Spinal cord (tissue), 10 donors: ENCODE measurements around the gene MPC2. TPM values are rescaled to one million over a fixed set of nuclear protein-coding genes. Genes with fewer than 3 reads are reported as not detected.

Source experiments
- DNase-seq, 6 donors: peaks; one replicate each; pipeline versions ENCODE4 v3.0.0 to v3.0.0-alpha.2; 2013 to 2015; ENCODE audit warnings: low spot score in 6 of 6, low read depth in 4 of 6
- H3K27ac ChIP-seq: one replicate; pipeline ENCODE4 v1.5.1; 2013; ENCODE audit warnings: low read depth, low read length, control low read depth
- H3K27me3 ChIP-seq: one replicate; pipeline ENCODE4 v1.6.1; 2013; ENCODE audit warnings: low read length; ENCODE audit not compliant: control insufficient read depth, insufficient read depth
- H3K36me3 ChIP-seq: one replicate; pipeline ENCODE4 v1.6.1; 2013; ENCODE audit warnings: low read length; ENCODE audit not compliant: control insufficient read depth, insufficient read depth
- H3K4me1 ChIP-seq: one replicate; pipeline ENCODE4 v1.6.1; 2013; ENCODE audit warnings: low read length; ENCODE audit not compliant: control insufficient read depth, insufficient read depth
- H3K4me3 ChIP-seq: one replicate; pipeline ENCODE4 v1.5.1; 2013; ENCODE audit warnings: low read depth, low read length, control low read depth
- H3K9me3 ChIP-seq: one replicate; pipeline ENCODE4 v1.6.1; 2013; ENCODE audit warnings: low read length; ENCODE audit not compliant: control insufficient read depth, insufficient read depth
- WGBS: methylation state at CpG from one replicate; pipeline ENCODE4 v1.1.5; 2013; ENCODE audit warnings: missing lambda C conversion rate; ENCODE audit not compliant: insufficient coverage; 5-methylcytosine and 5-hydroxymethylcytosine counted together
- long read RNA-seq, 4 donors: transcript quantifications; one replicate each; lab custom pipeline, GENCODE V29; 2026
- polyA plus RNA-seq, 2 donors: library from polyadenylated mRNA; unstranded; fragments of 120-200 nt; gene quantifications; one replicate each; pipeline ENCODE4 v1.2.1, GENCODE V29; 2013; ENCODE audit not compliant: insufficient read length in 2 of 2
- total RNA-seq, 2 donors: library from RNA; depleted of rRNA in 1 of 2; stranded (reverse); fragments of 120-200 nt in 1 of 2; fragments of >200 nt in 1 of 2; gene quantifications; one replicate each; pipeline versions ENCODE4 v1.2.3 to v1.2.4, GENCODE V29; 2013 to 2014
- donor health status: healthy.

The MPC2 gene
- 100 to 1,000 TPM in 1 of 2 donors, 10 to 100 TPM in 1; 48.3 to 114 TPM for total RNA-seq
- polyA plus RNA-seq = 100 to 1,000 TPM in 1 of 2 donors, 10 to 100 TPM in 1; 96.2 to 108 TPM
- long read RNA-seq, donor 1, transcript MPC2-202 (5 exons, 2,177 nt) = major isoform, 92 of 113 reads
- long read RNA-seq, donor 1, partial matches to known transcripts = 21 of 113 reads
- long read RNA-seq, donor 1, other reads (novel, unspliced or antisense) = 0 of 113 reads
- long read RNA-seq, donor 2, transcript MPC2-202 (5 exons, 2,177 nt) = major isoform, 31 of 31 reads
- long read RNA-seq, donor 2, partial matches to known transcripts = 0 of 31 reads
- long read RNA-seq, donor 2, other reads (novel, unspliced or antisense) = 0 of 31 reads
- long read RNA-seq, donor 3, transcript MPC2-202 (5 exons, 2,177 nt) = major isoform, 53 of 61 reads
- long read RNA-seq, donor 3, partial matches to known transcripts = 8 of 61 reads
- long read RNA-seq, donor 3, other reads (novel, unspliced or antisense) = 0 of 61 reads
- long read RNA-seq, donor 4, transcript MPC2-202 (5 exons, 2,177 nt) = major isoform, 95 of 142 reads
- long read RNA-seq, donor 4, partial matches to known transcripts = 46 of 142 reads
- long read RNA-seq, donor 4, other reads (novel, unspliced or antisense) = 0 of 142 reads

DNA sequence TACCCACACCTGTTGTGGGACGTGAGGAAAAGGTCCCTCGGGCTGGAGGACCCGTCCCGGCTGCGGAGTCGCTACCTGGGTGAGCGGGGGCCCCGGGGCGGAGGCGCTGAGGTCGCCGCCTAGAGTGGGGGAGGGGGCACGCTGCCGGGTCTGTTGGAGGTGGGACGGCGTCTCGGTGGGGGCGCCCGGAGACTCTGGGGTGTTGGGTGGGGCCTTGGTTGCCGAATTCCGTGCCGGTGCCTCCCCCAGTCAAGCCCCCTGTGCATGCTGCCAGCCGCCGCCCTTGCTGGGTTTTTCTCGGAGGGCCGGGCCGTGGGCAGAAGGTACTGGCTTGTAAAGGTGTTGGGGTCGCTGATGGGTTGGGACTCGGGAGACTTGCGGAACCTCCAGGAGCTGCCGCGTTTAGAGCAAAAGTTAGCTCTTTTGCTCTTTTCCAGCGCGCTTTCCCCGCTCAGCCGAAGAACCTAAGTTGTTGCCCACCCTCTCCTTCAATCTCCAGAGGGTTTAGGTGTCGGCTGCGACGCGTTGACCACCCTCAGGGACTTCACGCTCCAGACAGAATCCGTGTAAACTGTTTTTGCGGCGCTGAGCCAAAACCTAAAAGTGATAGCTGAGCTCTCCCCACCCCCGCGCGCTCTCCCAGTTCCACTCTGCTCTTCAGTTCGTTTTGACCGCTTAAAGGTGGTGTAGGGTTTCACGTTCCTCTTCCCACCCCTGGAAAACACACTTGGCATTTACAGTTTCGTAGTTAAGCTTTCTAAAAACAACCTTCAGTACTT lies at the start of gene MPC2:
TSS of gene MPC2 (minus strand) at position 143 of the 779 bp plus-strand sequence. CDS start 1,231 bp downstream, outside the sequence.
- H3K4me1 ChIP-seq = no peaks in the 10 kb centered on the region
- DNase-seq = peak in 4 of 6 donors; percentile 28 to 79 (median 50)
- H3K27me3 ChIP-seq = no peaks in the 10 kb centered on the region
- peak within 1 kb of the TSS; percentile 98 for H3K27ac ChIP-seq
- no peaks in the 10 kb centered on the region for H3K9me3 ChIP-seq
- peak within 1 kb of the TSS; percentile 74 for H3K4me3 ChIP-seq
- H3K36me3 ChIP-seq = no peaks in the 10 kb centered on the region
- WGBS = 0% methylated on average over 50 of the region's 51 CpGs

DNA sequence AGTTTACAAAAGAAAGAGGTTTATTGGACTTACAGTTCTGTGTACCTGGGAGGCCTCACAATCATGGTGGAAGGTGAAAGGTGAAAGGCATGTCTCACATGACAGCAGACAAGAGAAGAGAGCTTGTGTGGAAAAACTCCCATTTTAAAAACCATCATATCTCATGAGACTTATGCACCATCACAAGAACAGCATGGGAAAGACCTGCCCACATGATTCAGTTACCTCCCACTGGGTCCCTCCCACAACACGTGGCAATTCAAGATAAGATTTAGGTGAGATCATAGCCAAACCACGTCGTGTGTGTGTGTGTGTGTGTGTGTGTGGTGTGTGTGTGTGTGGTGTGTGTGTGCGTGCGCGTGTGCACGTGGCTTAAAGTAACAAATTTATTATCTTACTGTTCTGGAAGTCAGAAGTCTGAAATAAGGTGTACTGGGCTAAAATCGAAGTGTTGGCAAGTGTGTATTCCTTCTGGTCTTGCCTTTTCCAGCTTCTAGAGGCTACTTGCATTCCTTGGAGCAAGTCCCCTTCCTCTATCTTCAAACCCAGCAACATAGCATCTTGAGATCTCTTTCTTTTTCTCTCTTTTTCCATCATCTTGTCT lies 48.1 kb upstream of the MPC2 start:
- H3K27ac ChIP-seq = no peak overlapping the region
- H3K9me3 ChIP-seq = peaks cover 2% of the 10 kb centered on the region
- H3K36me3 ChIP-seq = no peaks in the 10 kb centered on the region
- no peak for DNase-seq
- no peaks in the 10 kb centered on the region for H3K4me1 ChIP-seq
- WGBS = no CpG with 5 or more reads among the region's 8 CpGs
- no peaks in the 10 kb centered on the region for H3K27me3 ChIP-seq
- no peak overlapping the region for H3K4me3 ChIP-seq

DNA sequence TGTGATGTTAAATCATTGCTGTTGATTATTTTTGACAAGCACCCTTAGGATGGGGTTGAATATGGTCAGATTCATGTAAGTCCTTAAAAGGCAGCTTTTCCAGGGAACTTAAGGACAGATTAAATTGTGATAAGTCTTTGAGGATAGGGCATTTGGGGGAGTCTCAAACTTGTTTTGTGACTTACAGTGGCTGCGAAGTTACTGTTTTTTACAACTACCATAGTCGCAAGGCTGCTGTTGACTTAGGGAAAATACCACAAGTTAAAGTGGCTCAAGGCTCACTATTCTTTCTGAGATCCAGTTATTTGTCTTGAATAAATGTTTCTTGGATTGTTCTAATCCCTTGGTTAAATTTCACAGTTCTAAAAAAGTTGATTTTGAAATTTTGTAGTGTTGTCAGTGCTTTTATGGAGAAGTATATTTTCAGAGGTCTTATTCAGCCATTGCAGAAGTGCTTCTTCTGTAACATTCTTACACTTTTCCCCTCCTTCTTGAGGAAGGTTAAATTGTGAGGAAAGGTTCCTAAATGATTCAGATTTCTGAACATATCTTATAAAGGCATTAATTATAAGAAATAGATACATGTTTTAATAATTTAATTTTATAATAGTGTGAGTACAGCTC lies 47.0 kb upstream of the MPC2 start:
- H3K27ac ChIP-seq = no peak overlapping the region
- no peaks in the 10 kb centered on the region for H3K36me3 ChIP-seq
- H3K4me1 ChIP-seq = no peaks in the 10 kb centered on the region
- H3K9me3 ChIP-seq = peaks cover 2% of the 10 kb centered on the region
- no CpG with 5 or more reads among the region's 2 CpGs for WGBS
- H3K4me3 ChIP-seq = no peak overlapping the region
- no peak for DNase-seq
- no peaks in the 10 kb centered on the region for H3K27me3 ChIP-seq

DNA sequence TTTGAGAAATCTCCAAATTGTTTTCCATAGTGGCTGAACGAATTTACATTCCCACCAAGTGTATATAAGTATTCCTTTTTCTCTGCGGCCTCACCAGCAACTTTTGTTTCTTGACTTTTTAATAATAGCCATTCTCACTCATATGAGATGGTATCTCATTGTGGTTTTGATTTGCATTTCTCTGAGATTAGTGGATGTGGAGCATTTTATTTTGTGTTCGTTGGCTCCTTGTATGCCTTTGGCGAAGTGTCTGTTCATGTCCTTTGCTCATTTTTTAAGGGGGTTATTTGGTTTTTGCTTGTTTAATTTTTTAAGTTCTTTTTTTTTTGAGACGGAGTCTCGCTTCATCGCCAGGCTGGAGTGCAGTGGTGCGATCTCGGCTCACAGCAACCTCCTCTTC lies 45.1 kb upstream of the MPC2 start:
- H3K27me3 ChIP-seq = no peaks in the 10 kb centered on the region
- H3K27ac ChIP-seq = no peak overlapping the region
- DNase-seq = no peak
- no peak overlapping the region for H3K4me3 ChIP-seq
- peaks cover 2% of the 10 kb centered on the region for H3K9me3 ChIP-seq
- H3K36me3 ChIP-seq = no peaks in the 10 kb centered on the region
- WGBS = no CpG with 5 or more reads among the region's 9 CpGs
- H3K4me1 ChIP-seq = no peaks in the 10 kb centered on the region

DNA sequence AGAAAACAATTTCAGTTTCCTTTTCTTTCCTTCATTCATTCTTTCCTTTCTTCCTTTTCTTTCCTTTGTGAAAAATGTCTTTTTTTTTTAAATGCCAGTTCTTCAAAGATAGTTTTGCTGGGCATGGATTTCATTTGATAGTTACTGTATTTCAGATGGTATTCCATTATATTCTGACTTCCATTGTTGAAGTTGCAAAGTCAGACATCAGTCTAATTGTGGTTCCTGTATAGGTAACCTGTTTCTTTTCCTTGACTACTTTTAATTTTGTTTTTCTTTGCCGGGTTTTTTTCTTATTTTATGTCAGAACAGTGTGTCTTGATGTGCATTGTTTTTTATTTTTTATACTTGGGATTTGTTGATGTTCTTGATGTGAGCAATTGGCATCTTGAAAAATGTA lies 40.4 kb upstream of the MPC2 start:
- DNase-seq = no peak
- Histone ChIP-seq H3K4me3 (no peak overlapping the region), H3K9me3 (no peaks in the 10 kb centered on the region), H3K36me3 (peaks cover 6% of the 10 kb centered on the region), H3K27me3 (no peaks in the 10 kb centered on the region), H3K4me1 (no peaks in the 10 kb centered on the region), H3K27ac (no peak overlapping the region)
- WGBS = no CpG with 5 or more reads among the region's 1 CpG

DNA sequence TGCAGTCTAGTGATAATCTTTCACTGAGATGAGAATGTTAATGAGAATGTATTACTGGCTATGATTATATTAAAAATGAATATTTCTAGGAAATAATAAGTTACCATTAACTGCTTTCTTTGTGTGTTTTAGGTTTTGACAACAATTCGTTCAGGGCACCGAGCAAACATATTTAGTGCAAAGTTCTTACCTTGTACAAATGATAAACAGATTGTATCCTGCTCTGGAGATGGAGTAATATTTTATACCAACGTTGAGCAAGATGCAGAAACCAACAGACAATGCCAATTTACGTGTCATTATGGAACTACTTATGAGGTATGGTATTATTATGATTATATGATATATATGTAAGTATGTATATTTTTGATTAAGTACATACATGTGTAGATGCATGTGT lies 37.8 kb upstream of the MPC2 start:
- WGBS = no CpG with 5 or more reads among the region's 4 CpGs
- Histone ChIP-seq H3K9me3 (no peaks in the 10 kb centered on the region), H3K27ac (no peak overlapping the region), H3K27me3 (no peaks in the 10 kb centered on the region), H3K4me1 (no peaks in the 10 kb centered on the region), H3K4me3 (no peak overlapping the region), H3K36me3 (peaks cover 6% of the 10 kb centered on the region)
- DNase-seq = no peak

DNA sequence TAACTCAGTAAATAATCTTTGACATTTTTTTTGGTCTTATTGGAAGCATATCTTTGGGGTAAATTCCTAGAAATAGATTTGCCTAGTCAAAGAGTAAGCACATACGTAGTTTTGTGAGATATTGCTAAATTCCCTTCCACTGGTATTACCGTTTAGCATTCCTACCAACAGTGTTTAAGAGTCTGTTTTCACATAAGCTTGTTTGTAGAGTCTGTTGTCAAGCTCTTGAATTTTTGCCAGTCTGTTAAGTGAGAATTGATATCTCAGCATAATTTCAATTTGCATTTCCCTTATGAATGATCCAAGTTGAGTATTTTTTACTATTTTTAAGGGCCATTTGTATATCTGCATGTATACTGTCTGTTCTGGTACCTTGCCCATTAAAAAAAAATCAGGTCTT lies 37.0 kb upstream of the MPC2 start:
- peak in 1 of 6 donors; percentile 40 for DNase-seq
- H3K36me3 ChIP-seq = peaks cover 6% of the 10 kb centered on the region
- H3K9me3 ChIP-seq = no peaks in the 10 kb centered on the region
- H3K4me1 ChIP-seq = no peaks in the 10 kb centered on the region
- no peak overlapping the region for H3K27ac ChIP-seq
- no CpG with 5 or more reads among the region's 2 CpGs for WGBS
- H3K4me3 ChIP-seq = no peak overlapping the region
- H3K27me3 ChIP-seq = no peaks in the 10 kb centered on the region

DNA sequence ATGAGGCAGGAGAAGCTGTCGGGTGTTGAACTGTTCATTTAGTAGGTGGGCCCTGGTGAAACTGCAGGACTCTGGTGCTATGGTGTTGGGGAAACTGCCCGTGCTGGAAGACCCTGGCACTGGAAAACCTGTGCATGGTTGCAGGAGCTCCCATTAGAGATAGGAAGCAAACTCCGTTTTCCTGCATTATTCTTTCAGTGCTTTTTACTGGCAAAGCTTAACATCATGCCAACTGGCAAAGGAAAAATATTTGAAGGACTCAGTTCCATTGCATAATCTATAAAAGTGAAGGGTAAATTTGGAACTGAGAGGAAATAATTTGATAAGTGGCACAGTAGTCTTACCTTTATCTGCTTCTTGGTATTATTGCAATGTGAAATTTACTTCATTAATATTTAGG lies 31.7 kb upstream of the MPC2 start:
- 87% methylated on average over 2 of the region's 3 CpGs for WGBS

DNA sequence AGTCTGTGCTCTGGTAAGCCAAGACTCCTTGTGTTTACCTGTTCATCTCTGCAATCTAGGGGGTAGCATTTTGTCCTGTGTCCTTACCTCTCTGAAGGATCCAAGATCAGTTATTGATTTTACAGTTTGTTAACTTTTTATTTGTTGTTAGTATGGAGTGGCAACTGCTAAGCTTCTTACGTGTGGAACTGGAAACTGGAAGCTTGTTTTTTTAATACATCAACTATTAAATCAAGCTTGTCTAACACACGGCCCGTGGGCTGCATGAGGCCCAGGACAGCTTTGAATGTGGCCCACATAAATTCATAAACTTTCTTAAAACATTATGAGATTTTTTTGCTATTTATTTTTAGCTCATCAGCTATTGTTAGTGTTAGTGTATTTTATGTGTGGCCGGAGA lies 29.2 kb upstream of the MPC2 start:
- no peak for DNase-seq
- Histone ChIP-seq H3K36me3 (peaks cover 3% of the 10 kb centered on the region), H3K4me1 (no peaks in the 10 kb centered on the region), H3K4me3 (no peak overlapping the region), H3K9me3 (no peaks in the 10 kb centered on the region), H3K27ac (no peak overlapping the region), H3K27me3 (no peaks in the 10 kb centered on the region)
- no CpG with 5 or more reads among the region's 4 CpGs for WGBS

More for the DNA sequence above, 31.7 kb upstream of the MPC2 start:
- Histone ChIP-seq H3K9me3 (no peaks in the 10 kb centered on the region), H3K27ac (no peak overlapping the region), H3K4me1 (no peaks in the 10 kb centered on the region), H3K36me3 (peaks cover 3% of the 10 kb centered on the region), H3K27me3 (no peaks in the 10 kb centered on the region), H3K4me3 (no peak overlapping the region)
- no peak for DNase-seq
